RWPE2 (cell line): ENCODE measurements around the gene TMEM233.
A peak's percentile ranks its signal among the peaks of the same experiment; 100 is the strongest.

Source experiments
- ATAC-seq: fragments of 200-7000 bp; cut with Tn5 transposase; 3 replicates; pipeline ENCODE4 v1.9.1; 2021; ENCODE audit warnings: low read depth
- DNase-seq: peaks from one replicate; pipeline ENCODE4 v3.0.0-alpha.2; 2020; ENCODE audit warnings: low spot score
- H3K27ac ChIP-seq: fragments of 450-650 bp; 2 replicates; pipeline ENCODE4 v1.5.1; 2017; ENCODE audit warnings: mild to moderate bottlenecking; ENCODE audit not compliant: poor library complexity, severe bottlenecking
- H3K27me3 ChIP-seq: fragments of 250-450 bp; sonication (Bioruptor Pico); 2 replicates; pipeline ENCODE4 v1.5.1; 2021; ENCODE audit warnings: mild to moderate bottlenecking, moderate library complexity; ENCODE audit not compliant: insufficient read depth, poor library complexity, severe bottlenecking
- H3K36me3 ChIP-seq: fragments of 250-450 bp; sonication (Bioruptor Pico); 2 replicates; pipeline ENCODE4 v1.5.1; 2020; ENCODE audit warnings: low read depth, mild to moderate bottlenecking, moderate library complexity
- H3K4me1 ChIP-seq: fragments of 250-450 bp; sonication (Bioruptor Pico); 2 replicates; pipeline ENCODE4 v1.5.1; 2021; ENCODE audit warnings: mild to moderate bottlenecking, moderate library complexity; ENCODE audit not compliant: insufficient read depth, poor library complexity, severe bottlenecking
- H3K4me3 ChIP-seq: fragments of 250-450 bp; sonication (Bioruptor Pico); 2 replicates; pipeline ENCODE4 v1.5.1; 2021; ENCODE audit warnings: mild to moderate bottlenecking, moderate library complexity; ENCODE audit not compliant: severe bottlenecking
- H3K9me3 ChIP-seq: fragments of 250-450 bp; sonication (Bioruptor Pico); 2 replicates; pipeline ENCODE4 v1.5.1; 2021; ENCODE audit warnings: mild to moderate bottlenecking, moderate library complexity; ENCODE audit not compliant: severe bottlenecking
- TF ChIP-seq, protein P1 (sequence below): fragments of 450-650 bp; IDR thresholded peaks from one replicate; pipeline ENCODE4 v1.5.1; 2017; ENCODE audit warnings: mild to moderate bottlenecking, moderate library complexity; ENCODE audit not compliant: poor library complexity, severe bottlenecking

TMEM233 gene

DNA sequence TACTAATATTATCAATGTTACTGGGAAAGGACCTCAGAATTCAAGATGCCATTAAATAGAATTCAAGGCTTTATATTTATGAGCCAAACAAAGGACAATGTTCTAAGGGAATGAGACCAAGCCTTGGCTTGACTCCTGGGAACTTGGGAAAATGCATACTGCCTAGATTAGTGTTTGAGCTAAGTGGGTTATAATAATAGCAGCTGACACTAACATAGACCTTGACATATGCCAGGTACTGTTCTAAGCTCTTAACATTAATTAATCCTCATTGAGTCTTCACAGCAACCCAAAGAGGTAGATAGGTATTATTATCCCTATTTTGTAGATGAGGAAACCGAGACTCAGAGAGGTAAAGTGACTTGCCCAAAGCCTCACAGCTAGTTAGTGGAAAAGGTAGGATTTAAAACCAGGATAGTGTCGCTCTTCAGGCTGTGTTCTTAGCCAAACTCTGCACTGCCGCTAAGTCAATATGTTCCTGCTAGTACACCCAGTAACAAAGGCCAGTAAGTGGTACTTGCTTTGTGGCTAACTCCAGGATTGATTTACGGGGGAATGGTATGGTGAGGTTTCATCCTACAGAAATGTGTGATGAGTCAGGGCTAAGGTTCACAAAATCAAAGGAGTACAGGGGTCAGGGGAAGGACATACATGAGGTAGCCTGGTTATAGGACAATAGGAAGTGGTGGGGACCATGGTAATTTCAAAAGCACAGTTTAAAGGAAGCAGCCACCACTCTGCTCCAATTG, 38.5 kb downstream of the TMEM233 start:
- H3K27me3 ChIP-seq: no peaks in the 10 kb centered on the region
- no peak overlapping the region for H3K4me3 ChIP-seq
- no peaks in the 10 kb centered on the region for H3K4me1 ChIP-seq
- DNase-seq: no peak
- H3K36me3 ChIP-seq: no peaks in the 10 kb centered on the region
- peak; percentile 46; the same call in 2 of the 3 replicates for ATAC-seq
- TF ChIP-seq, protein P1, sequence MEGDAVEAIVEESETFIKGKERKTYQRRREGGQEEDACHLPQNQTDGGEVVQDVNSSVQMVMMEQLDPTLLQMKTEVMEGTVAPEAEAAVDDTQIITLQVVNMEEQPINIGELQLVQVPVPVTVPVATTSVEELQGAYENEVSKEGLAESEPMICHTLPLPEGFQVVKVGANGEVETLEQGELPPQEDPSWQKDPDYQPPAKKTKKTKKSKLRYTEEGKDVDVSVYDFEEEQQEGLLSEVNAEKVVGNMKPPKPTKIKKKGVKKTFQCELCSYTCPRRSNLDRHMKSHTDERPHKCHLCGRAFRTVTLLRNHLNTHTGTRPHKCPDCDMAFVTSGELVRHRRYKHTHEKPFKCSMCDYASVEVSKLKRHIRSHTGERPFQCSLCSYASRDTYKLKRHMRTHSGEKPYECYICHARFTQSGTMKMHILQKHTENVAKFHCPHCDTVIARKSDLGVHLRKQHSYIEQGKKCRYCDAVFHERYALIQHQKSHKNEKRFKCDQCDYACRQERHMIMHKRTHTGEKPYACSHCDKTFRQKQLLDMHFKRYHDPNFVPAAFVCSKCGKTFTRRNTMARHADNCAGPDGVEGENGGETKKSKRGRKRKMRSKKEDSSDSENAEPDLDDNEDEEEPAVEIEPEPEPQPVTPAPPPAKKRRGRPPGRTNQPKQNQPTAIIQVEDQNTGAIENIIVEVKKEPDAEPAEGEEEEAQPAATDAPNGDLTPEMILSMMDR: no peak
- no peaks in the 10 kb centered on the region for H3K9me3 ChIP-seq
- H3K27ac ChIP-seq: no peak overlapping the region

GRCh38 chr12:119634743-119635142, 41.2 kb downstream of the TMEM233 start:
- Histone ChIP-seq H3K4me3 (no peak overlapping the region), H3K9me3 (no peaks in the 10 kb centered on the region), H3K27me3 (peaks cover 3% of the 10 kb centered on the region), H3K27ac (no peak overlapping the region), H3K36me3 (no peaks in the 10 kb centered on the region), H3K4me1 (no peaks in the 10 kb centered on the region)
- DNase-seq (no peak), ATAC-seq (no peak)
- TF ChIP-seq, protein P1: no peak

DNA sequence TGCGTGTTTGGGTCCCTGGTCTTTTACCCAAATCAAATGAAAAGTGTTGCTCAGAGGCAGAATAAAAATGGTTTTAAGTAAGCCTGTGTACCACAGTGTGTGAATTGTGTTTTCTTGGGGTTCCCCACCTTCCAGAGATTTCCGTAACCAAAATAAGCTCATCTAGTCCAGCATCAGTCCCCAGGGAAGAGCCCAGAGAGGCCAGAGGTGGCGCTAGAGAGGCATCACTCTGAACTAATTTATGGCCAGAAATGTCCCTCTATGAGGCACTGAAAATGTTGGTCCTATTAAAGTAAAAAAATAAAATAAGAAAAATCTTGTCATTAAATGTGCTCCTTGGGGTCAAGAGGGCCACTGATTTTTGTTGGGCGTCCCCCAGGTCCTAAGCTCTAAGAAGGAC, 49.4 kb downstream of the TMEM233 start:
- no peak for ATAC-seq
- no peak for DNase-seq
- no peaks in the 10 kb centered on the region for H3K4me1 ChIP-seq
- H3K36me3 ChIP-seq: no peaks in the 10 kb centered on the region
- TF ChIP-seq, protein P1: no peak
- H3K27ac ChIP-seq: no peak overlapping the region
- no peaks in the 10 kb centered on the region for H3K27me3 ChIP-seq
- H3K9me3 ChIP-seq: no peaks in the 10 kb centered on the region
- no peak overlapping the region for H3K4me3 ChIP-seq

- H3K9me3 ChIP-seq: no peaks in the 10 kb centered on the region
- no peaks in the 10 kb centered on the region for H3K27me3 ChIP-seq
- TF ChIP-seq, protein P1: no peak
- H3K4me1 ChIP-seq: no peaks in the 10 kb centered on the region
- DNase-seq: no peak
- H3K36me3 ChIP-seq: no peaks in the 10 kb centered on the region
- H3K4me3 ChIP-seq: no peak overlapping the region
- no peak overlapping the region for H3K27ac ChIP-seq
- no peak for ATAC-seq
Observed at GRCh38 chr12:119644930-119645329, 51.4 kb downstream of the TMEM233 start.

GRCh38 chr12:119645535-119646059, 52.0 kb downstream of the TMEM233 start:
- Histone ChIP-seq H3K9me3 (no peaks in the 10 kb centered on the region), H3K27ac (no peak overlapping the region), H3K4me3 (no peak overlapping the region), H3K4me1 (no peaks in the 10 kb centered on the region), H3K36me3 (no peaks in the 10 kb centered on the region), H3K27me3 (no peaks in the 10 kb centered on the region)
- TF ChIP-seq, protein P1: no peak
- ATAC-seq: no peak
- DNase-seq: no peak
